ENCODE results near the gene LSP1. TPM values are rescaled to one million over a fixed set of nuclear protein-coding genes. Genes with fewer than 3 reads are reported as not detected.

The LSP1 gene
- total RNA-seq, 4 donors from 2014 or later = 73.7 to 105 (median 86.6) TPM

GRCh38 chr11:1826552-1827094 lies 26.3 kb upstream of the LSP1 start:
- intact Hi-C loops (cut with DNase I; ENCODE audit: low total_unique reads) = no loop called here
- WGBS, 2 donors = 59 to 63% methylated on average over 11 to 15 of the region's 15 CpGs
- H3K4me3 ChIP-seq (ENCODE audit: low read depth, poor library complexity, severe bottlenecking) = no peak overlapping the region
- DNase-seq (ENCODE audit: low spot score in 2 of 2) = peak in 1 of 2 donors; percentile 84
- TF ChIP-seq CTCF (IDR thresholded peaks at IDR 0.05) = no peak
- TF ChIP-seq POLR2A (IDR thresholded peaks at IDR 0.05) = no peak

GRCh38 chr11:1827095-1827813 lies 25.6 kb upstream of the LSP1 start:
- WGBS, 2 donors = 40 to 47% methylated on average over 22 to 24 of the region's 27 CpGs
- DNase-seq (ENCODE audit: low spot score in 2 of 2) = peak in 1 of 2 donors; percentile 89
- no peak overlapping the region for H3K4me3 ChIP-seq (ENCODE audit: low read depth, poor library complexity, severe bottlenecking)
- intact Hi-C loops (cut with DNase I; ENCODE audit: low total_unique reads) = no loop called here
- no peak for TF ChIP-seq CTCF (IDR thresholded peaks at IDR 0.05)
- TF ChIP-seq POLR2A (IDR thresholded peaks at IDR 0.05) = no peak

- DNase-seq (ENCODE audit: low spot score in 2 of 2) = no peak
- intact Hi-C loops (cut with DNase I; ENCODE audit: low total_unique reads) = no loop called here
- TF ChIP-seq POLR2A (IDR thresholded peaks at IDR 0.05) (no peak), CTCF (IDR thresholded peaks at IDR 0.05) (no peak)
- 76 to 82% methylated on average over 19 of the region's 19 CpGs for WGBS, 2 donors
- H3K4me3 ChIP-seq (ENCODE audit: low read depth, poor library complexity, severe bottlenecking) = no peak overlapping the region
These were observed 25.0 kb upstream of the LSP1 start for GRCh38 chr11:1827931-1828330.

GRCh38 chr11:1828542-1828941 lies 24.3 kb upstream of the LSP1 start:
- no peak overlapping the region for H3K4me3 ChIP-seq (ENCODE audit: low read depth, poor library complexity, severe bottlenecking)
- DNase-seq (ENCODE audit: low spot score in 2 of 2) = peak in 1 of 2 donors; percentile 84
- intact Hi-C loops (cut with DNase I; ENCODE audit: low total_unique reads) = no loop called here
- no peak for TF ChIP-seq CTCF (IDR thresholded peaks at IDR 0.05)
- TF ChIP-seq POLR2A (IDR thresholded peaks at IDR 0.05) = no peak
- WGBS, 2 donors = 62 to 79% methylated on average over 11 to 12 of the region's 12 CpGs

GRCh38 chr11:1829039-1829820 lies 23.7 kb upstream of the LSP1 start:
- intact Hi-C loops (cut with DNase I; ENCODE audit: low total_unique reads) = no loop called here
- no peak overlapping the region for H3K4me3 ChIP-seq (ENCODE audit: low read depth, poor library complexity, severe bottlenecking)
- peak in 1 of 2 donors; percentile 83 for DNase-seq (ENCODE audit: low spot score in 2 of 2)
- 63 to 71% methylated on average over 9 to 11 of the region's 11 CpGs for WGBS, 2 donors
- TF ChIP-seq CTCF (IDR thresholded peaks at IDR 0.05) = no peak
- no peak for TF ChIP-seq POLR2A (IDR thresholded peaks at IDR 0.05)
